Measurements from ENCODE around the gene SEZ6L2.
A peak's percentile ranks its signal among the peaks of the same experiment; 100 is the strongest.
"Not testable (repeated sequence)": the region's sequence is repeated elsewhere in the genome, so short reads cannot be mapped to it uniquely, and the experiment has no call there.

Gene SEZ6L2

GRCh38 chr16:29849505-29849904 lies 49.8 kb downstream of the SEZ6L2 start:
- no peak for DNase-seq

GRCh38 chr16:29848420-29849297 lies 50.7 kb downstream of the SEZ6L2 start:
- peak; percentile 67 for DNase-seq

- DNase-seq = no peak
These were observed 53.7 kb downstream of the SEZ6L2 start for GRCh38 chr16:29845656-29846055.

- no peak for DNase-seq
These were observed 54.6 kb downstream of the SEZ6L2 start for GRCh38 chr16:29844575-29845331.

GRCh38 chr16:29843931-29844330 lies 55.4 kb downstream of the SEZ6L2 start:
- no peak for DNase-seq

GRCh38 chr16:29842732-29843346 lies 56.5 kb downstream of the SEZ6L2 start:
- no peak for DNase-seq

- DNase-seq = no peak
These were observed 57.7 kb downstream of the SEZ6L2 start for GRCh38 chr16:29841631-29842030.

GRCh38 chr16:29840240-29840639 lies 59.1 kb downstream of the SEZ6L2 start:
- DNase-seq = no peak

- no peak for DNase-seq
These were observed 59.5 kb downstream of the SEZ6L2 start for GRCh38 chr16:29839822-29840221.

- no peak for DNase-seq
These were observed 61.5 kb downstream of the SEZ6L2 start for GRCh38 chr16:29837841-29838240.

- no peak for DNase-seq
These were observed 62.7 kb downstream of the SEZ6L2 start for GRCh38 chr16:29836623-29837022.

- no peak for DNase-seq
These were observed 63.4 kb downstream of the SEZ6L2 start for GRCh38 chr16:29835926-29836325.

GRCh38 chr16:29834079-29834478 lies 65.3 kb downstream of the SEZ6L2 start:
- DNase-seq = no peak

- DNase-seq = not testable (repeated sequence)
These were observed 66.1 kb downstream of the SEZ6L2 start for GRCh38 chr16:29833219-29833618.

GRCh38 chr16:29831490-29831889 lies 67.9 kb downstream of the SEZ6L2 start:
- DNase-seq = no peak

GRCh38 chr16:29830774-29831173 lies 68.6 kb downstream of the SEZ6L2 start:
- no peak for DNase-seq

- no peak for DNase-seq
These were observed 73.0 kb downstream of the SEZ6L2 start for GRCh38 chr16:29826342-29826695.

- no peak for DNase-seq
These were observed 74.0 kb downstream of the SEZ6L2 start for GRCh38 chr16:29825145-29826044.

- no peak for DNase-seq
These were observed 74.7 kb downstream of the SEZ6L2 start for GRCh38 chr16:29824589-29825144.

GRCh38 chr16:29821643-29822115 lies 77.7 kb downstream of the SEZ6L2 start:
- no peak for DNase-seq
